ENCODE results near the gene ABT1. TPM values are rescaled to one million over a fixed set of nuclear protein-coding genes. Genes with fewer than 3 reads are reported as not detected.
"Not testable (repeated sequence)": the region's sequence is repeated elsewhere in the genome, so short reads cannot be mapped to it uniquely, and the experiment has no call there.

ABT1 gene
- 10 to 100 TPM; 19.7 to 22.6 TPM for total RNA-seq
- polyA plus RNA-seq (2013, experiment 1 of 2), result 19.8 TPM
- polyA plus RNA-seq (2013, experiment 2 of 2), result 18.5 TPM
- long read RNA-seq, experiment 1, transcript ABT1-201 (3 exons, 2,949 nt), result major isoform, 28 of 39 reads
- long read RNA-seq, experiment 1, partial matches to known transcripts, result 4 of 39 reads
- long read RNA-seq, experiment 1, other reads (novel, unspliced or antisense), result 7 of 39 reads
- long read RNA-seq, experiment 2, transcript ABT1-201 (3 exons, 2,949 nt), result major isoform, 87 of 87 reads
- long read RNA-seq, experiment 2, partial matches to known transcripts, result 0 of 87 reads
- long read RNA-seq, experiment 2, other reads (novel, unspliced or antisense), result 0 of 87 reads
- long read RNA-seq, experiment 3, transcript ABT1-201 (3 exons, 2,949 nt), result major isoform, 229 of 235 reads
- long read RNA-seq, experiment 3, partial matches to known transcripts, result 1 of 235 reads
- long read RNA-seq, experiment 3, other reads (novel, unspliced or antisense), result 5 of 235 reads
- long read RNA-seq, experiment 4, transcript ABT1-201 (3 exons, 2,949 nt), result major isoform, 103 of 112 reads
- long read RNA-seq, experiment 4, partial matches to known transcripts, result 9 of 112 reads
- long read RNA-seq, experiment 4, other reads (novel, unspliced or antisense), result 0 of 112 reads

DNA sequence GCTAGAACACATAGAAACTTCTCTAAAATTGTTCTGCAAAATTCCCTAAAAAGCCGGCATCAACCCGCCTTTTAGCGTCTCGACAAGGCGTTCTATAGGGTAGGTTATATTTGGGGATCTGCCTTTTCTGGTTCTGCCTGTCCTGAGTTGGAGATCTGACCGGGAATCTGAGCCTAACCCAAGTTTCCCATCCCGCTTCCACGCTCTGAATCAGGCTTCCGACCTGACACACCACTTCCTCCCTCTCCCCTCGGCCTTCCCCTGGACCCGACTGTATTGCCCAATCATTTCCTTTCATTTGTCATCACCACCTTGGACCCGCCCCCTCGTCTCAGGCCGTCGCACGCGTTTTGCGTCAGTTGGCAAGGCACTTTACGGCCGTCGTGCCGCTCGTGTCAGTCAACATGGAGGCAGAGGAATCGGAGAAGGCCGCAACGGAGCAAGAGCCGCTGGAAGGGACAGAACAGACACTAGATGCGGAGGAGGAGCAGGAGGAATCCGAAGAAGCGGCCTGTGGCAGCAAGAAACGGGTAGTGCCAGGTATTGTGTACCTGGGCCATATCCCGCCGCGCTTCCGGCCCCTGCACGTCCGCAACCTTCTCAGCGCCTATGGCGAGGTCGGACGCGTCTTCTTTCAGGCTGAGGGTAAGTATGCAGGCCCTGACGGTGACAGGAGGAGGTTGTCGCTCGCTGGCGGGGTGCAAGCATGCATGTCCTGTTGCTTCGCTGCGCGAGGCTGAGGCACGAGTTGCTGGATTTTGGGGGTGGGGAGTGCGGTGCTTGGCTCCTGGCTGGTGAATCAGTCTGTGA lies at the start of gene ABT1:
Gene ABT1 (plus strand): TSS at position 375 of the 810 bp plus-strand sequence. CDS start 30 bp downstream, at position 405.
- H3K4me3 ChIP-seq (ENCODE audit: low read length), result peak within 1 kb of the TSS; percentile 95
- 0% methylated on average over 15 to 51 of the region's 51 CpGs for WGBS, 2 experiments (ENCODE audit: insufficient coverage in 1 of 2, insufficient read length in 1 of 2)
- peaks cover 12% of the 10 kb centered on the region for H3K27me3 Mint-ChIP-seq (ENCODE audit: insufficient read depth)
- peak within 1 kb of the TSS; percentile 66 for H3K9ac ChIP-seq (ENCODE audit: extremely low read depth, low read length, poor library complexity, severe bottlenecking)
- peaks cover 14% of the 10 kb centered on the region for H3K36me3 ChIP-seq (ENCODE audit: control insufficient read depth, insufficient read depth, low read length)
- H3K36me3 Mint-ChIP-seq (ENCODE audit: low read depth), result peaks cover 15% of the 10 kb centered on the region
- TF ChIP-seq, protein P1, sequence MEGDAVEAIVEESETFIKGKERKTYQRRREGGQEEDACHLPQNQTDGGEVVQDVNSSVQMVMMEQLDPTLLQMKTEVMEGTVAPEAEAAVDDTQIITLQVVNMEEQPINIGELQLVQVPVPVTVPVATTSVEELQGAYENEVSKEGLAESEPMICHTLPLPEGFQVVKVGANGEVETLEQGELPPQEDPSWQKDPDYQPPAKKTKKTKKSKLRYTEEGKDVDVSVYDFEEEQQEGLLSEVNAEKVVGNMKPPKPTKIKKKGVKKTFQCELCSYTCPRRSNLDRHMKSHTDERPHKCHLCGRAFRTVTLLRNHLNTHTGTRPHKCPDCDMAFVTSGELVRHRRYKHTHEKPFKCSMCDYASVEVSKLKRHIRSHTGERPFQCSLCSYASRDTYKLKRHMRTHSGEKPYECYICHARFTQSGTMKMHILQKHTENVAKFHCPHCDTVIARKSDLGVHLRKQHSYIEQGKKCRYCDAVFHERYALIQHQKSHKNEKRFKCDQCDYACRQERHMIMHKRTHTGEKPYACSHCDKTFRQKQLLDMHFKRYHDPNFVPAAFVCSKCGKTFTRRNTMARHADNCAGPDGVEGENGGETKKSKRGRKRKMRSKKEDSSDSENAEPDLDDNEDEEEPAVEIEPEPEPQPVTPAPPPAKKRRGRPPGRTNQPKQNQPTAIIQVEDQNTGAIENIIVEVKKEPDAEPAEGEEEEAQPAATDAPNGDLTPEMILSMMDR (conservative IDR thresholded peaks at IDR 0.05), result no peak
- no peaks in the 10 kb centered on the region for H3K4me1 ChIP-seq (ENCODE audit: control insufficient read depth, insufficient read depth, low read length)
- H3K27ac ChIP-seq (ENCODE audit: low read depth, low read length), result no peak within 1 kb of the TSS
- H3K4me3 Mint-ChIP-seq, result no peak within 1 kb of the TSS
- no peaks in the 10 kb centered on the region for H3K9me3 ChIP-seq (ENCODE audit: control insufficient read depth, low read length)
- peaks cover 7% of the 10 kb centered on the region for H3K4me1 Mint-ChIP-seq
- peaks cover 16% of the 10 kb centered on the region for H3K27me3 ChIP-seq (ENCODE audit: control insufficient read depth, insufficient read depth, low read length, poor library complexity, severe bottlenecking)
- H3K27ac Mint-ChIP-seq, result no peak within 1 kb of the TSS
- peak; percentile 100 for DNase-seq
- H3K9me3 Mint-ChIP-seq, result no peaks in the 10 kb centered on the region

DNA sequence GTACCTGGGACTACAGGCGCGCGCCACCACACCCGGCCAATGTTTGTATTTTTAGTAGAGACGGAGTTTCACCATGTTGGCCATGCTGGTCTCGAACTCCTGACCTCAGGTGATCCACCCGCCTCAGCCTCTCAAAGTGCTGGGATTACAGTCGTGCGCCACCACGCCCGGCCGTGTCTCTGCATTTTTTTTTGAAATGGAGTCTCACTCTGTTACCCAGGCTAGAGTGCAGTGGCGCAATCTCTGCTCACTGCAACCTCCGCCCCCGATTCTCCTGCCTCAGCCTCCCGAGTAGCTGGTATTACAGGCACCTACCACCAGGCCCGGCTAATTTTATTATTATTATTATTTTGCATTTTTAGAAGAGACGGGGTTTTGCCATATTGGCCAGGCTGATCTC lies 49.4 kb upstream of the ABT1 start:
- H3K27ac Mint-ChIP-seq, result not testable (repeated sequence)
- WGBS, 2 experiments (ENCODE audit: insufficient coverage in 1 of 2, insufficient read length in 1 of 2), result 90 to 96% methylated on average over 14 to 18 of the region's 18 CpGs

DNA sequence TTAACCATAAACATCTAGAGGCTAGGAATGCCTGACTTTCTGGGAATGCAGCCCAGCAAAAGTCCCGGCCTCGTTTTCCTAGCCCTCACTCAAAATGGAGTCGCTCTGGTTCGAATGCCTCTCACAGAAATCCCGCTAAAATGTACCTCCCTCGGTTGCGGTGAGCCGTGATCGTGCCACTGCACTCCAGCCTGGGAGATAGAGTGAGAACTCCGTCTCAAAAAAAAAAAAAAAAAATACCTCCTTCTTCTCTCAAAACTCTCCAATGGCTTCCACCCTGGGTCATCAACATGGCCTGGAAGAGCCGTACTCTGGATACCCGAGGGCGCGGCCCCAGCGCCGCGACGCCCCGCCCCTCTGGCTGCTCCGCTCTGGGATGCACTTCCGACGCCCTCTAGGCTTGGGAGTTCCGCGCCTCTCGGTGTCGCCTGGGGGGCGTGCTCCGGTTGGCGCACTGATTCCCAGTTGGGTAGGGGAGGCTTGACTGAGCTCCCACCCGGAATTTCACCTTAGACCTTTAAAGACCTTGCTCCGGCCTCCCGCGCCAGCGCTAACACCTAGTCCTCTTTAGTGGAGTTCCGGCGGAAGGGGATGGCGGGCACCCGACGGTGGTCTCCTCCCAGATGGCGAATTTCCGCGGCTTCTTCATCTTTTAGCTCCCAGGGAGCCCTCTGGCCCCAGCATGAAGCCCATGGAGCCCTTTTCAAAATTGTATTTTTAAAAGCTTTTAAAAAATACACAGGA lies 46.3 kb upstream of the ABT1 start:
- Histone ChIP-seq H3K36me3 (ENCODE audit: control insufficient read depth, insufficient read depth, low read length) (peaks cover 16% of the 10 kb centered on the region), H3K27me3 (ENCODE audit: control insufficient read depth, insufficient read depth, low read length, poor library complexity, severe bottlenecking) (no peaks in the 10 kb centered on the region), H3K4me1 (ENCODE audit: control insufficient read depth, insufficient read depth, low read length) (no peaks in the 10 kb centered on the region), H3K9me3 (ENCODE audit: control insufficient read depth, low read length) (no peaks in the 10 kb centered on the region), H3K27ac (ENCODE audit: low read depth, low read length) (no peak overlapping the region), H3K9ac (ENCODE audit: extremely low read depth, low read length, poor library complexity, severe bottlenecking) (no peak overlapping the region), H3K4me3 (ENCODE audit: low read length) (peak overlapping the region; percentile 78)
- H3K4me1 Mint-ChIP-seq, result no peaks in the 10 kb centered on the region
- H3K9me3 Mint-ChIP-seq, result no peaks in the 10 kb centered on the region
- peak overlapping the region; percentile 94 for H3K27ac Mint-ChIP-seq
- TF ChIP-seq, protein P1 (conservative IDR thresholded peaks at IDR 0.05), result peak; percentile 15
- H3K27me3 Mint-ChIP-seq (ENCODE audit: insufficient read depth), result no peaks in the 10 kb centered on the region
- H3K36me3 Mint-ChIP-seq (ENCODE audit: low read depth), result peaks cover 15% of the 10 kb centered on the region
- peak overlapping the region; percentile 75 for H3K4me3 Mint-ChIP-seq
- 11 to 27% methylated on average over 20 to 41 of the region's 42 CpGs for WGBS, 2 experiments (ENCODE audit: insufficient coverage in 1 of 2, insufficient read length in 1 of 2)
- DNase-seq, result peak; percentile 96

More for the DNA sequence above, 49.4 kb upstream of the ABT1 start:
- H3K36me3 Mint-ChIP-seq (ENCODE audit: low read depth), result peaks cover 32% of the 10 kb centered on the region
- H3K9me3 ChIP-seq (ENCODE audit: control insufficient read depth, low read length); H3K4me1 Mint-ChIP-seq; H3K27ac ChIP-seq (ENCODE audit: low read depth, low read length); H3K27me3 Mint-ChIP-seq (ENCODE audit: insufficient read depth); H3K4me3 Mint-ChIP-seq; H3K4me1 ChIP-seq (ENCODE audit: control insufficient read depth, insufficient read depth, low read length); H3K4me3 ChIP-seq (ENCODE audit: low read length); H3K9ac ChIP-seq (ENCODE audit: extremely low read depth, low read length, poor library complexity, severe bottlenecking); H3K27me3 ChIP-seq (ENCODE audit: control insufficient read depth, insufficient read depth, low read length, poor library complexity, severe bottlenecking); H3K9me3 Mint-ChIP-seq; DNase-seq: not testable (repeated sequence)
- H3K36me3 ChIP-seq (ENCODE audit: control insufficient read depth, insufficient read depth, low read length), result peaks cover 32% of the 10 kb centered on the region

All from endodermal cell (in vitro differentiated cells).